NOMO-1 treated with dmso at 0.1 percent for 144 hours (cell line): Measurements from ENCODE around the gene PLAAT4.
"Not testable (repeated sequence)": the region's sequence is repeated elsewhere in the genome, so short reads cannot be mapped to it uniquely, and the experiment has no call there.

Experiments
- DNase-seq: peaks from one replicate; lab custom pipeline; 2025; ENCODE audit not compliant: unreplicated experiment; lab: John Stamatoyannopoulos, UW

Gene PLAAT4

DNA sequence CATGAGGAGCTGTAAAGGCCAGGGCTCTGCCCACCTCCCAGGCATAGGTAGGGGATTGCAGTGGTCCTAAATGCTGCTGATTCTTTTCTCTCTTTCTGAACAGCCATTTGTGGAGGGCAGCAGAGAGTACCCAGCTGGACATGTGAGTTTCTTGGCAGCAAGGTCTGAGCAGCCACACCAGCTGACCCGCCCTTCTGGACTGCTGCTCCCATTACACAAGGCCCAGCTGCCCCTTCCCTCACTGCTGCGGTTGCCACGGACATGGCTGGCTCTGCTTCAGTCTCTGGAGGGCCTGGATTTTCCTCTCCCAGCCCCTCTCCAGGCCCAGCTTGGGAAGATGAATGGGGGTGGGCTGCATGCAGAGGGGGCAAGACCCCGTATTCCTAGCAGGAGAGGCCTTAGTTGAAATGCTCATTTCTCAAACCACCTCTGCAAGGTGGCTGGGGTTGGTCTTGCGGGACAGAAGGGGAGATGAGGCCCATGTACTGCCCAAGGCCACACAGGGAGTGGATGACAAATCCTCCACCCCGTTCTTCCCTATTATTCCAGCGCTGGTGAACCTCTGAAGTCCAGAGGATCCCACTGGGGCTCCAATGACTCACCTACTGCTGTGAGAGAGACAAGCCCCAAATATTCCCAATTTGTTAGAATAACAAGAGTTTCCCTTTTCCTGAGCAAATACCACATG lies 26.1 kb upstream of the PLAAT4 start:
- no peak for DNase-seq

GRCh38 chr11:63511048-63511748 lies 25.4 kb upstream of the PLAAT4 start:
- no peak for DNase-seq

GRCh38 chr11:63512816-63513215 lies 23.8 kb upstream of the PLAAT4 start:
- DNase-seq, result no peak

DNA sequence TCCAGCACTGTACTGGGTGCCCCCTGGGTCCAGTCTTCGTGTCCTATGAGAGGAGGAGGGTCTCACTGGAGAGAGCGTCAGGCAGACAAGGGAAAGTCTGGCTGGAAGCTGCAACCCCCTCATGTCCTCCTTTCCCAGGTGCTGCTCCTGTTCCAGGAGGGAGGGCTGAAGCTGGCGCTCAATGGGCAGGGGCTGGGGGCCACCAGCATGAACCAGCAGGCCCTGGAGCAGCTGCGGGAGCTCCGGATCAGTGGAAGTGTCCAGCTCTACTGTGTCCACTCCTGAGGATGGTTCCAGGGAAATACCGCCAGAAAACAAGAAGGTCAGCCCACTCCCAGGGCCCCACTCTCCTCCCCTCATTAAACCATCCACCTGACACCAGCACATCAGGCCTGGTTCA lies 20.5 kb upstream of the PLAAT4 start:
- no peak for DNase-seq

DNA sequence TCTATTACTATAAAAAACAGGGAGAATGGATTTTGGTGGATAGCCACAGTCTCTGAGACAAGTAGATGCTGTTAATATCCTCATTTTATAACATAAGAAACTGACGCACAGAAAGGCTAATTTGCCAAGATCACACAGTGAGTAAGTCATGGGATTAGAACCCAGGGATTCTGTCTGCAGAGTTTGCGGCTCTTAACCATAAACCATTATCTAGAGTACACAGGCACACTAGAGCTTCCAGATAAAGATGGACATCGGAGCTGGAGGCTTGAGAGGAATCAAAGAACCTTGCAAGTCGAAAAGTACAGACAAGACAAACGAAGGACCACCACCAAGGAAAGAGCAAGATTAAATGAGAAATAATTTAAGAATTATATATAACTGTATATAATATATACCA lies 19.5 kb upstream of the PLAAT4 start:
- no peak for DNase-seq

DNA sequence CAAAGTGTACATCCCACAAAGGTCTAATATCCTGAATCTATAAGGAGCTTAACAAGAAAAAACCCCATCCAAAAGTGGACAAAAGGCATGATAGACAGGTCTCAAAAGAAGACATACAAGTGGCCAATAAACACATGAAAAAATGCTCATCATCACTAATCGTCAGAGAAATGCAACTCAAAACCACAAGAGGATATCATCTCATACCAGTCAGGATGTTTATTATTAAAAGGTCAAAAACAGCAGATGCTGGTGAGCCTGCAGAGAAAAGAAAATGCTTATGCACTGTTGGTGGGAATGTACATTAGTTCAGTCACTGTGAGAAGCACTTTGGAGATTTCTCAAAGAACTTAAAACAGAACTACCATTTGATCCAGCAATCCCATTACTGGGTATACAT lies 18.1 kb upstream of the PLAAT4 start:
- DNase-seq, result no peak

- DNase-seq, result no peak
Measured at GRCh38 chr11:63520606-63521170, 15.9 kb upstream of the PLAAT4 start.

DNA sequence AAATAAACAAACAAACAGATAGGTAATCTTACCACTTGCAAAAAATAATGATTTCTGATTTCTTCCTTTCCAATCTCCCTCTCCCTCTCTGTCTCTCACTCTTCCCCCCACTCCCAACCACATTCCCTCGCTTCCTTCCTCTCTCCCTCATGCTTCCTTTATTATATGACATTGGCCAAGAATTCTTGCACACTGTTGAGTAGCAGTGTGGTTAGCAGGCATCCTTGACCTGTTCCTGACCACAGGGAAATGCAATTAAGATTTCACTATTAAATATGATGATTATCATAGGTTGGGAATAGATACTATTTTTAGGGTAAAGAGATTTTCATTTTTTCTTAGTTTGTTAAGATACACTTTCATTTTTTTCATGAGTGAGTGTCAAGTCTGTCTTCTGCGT lies 14.7 kb upstream of the PLAAT4 start:
- no peak for DNase-seq

DNA sequence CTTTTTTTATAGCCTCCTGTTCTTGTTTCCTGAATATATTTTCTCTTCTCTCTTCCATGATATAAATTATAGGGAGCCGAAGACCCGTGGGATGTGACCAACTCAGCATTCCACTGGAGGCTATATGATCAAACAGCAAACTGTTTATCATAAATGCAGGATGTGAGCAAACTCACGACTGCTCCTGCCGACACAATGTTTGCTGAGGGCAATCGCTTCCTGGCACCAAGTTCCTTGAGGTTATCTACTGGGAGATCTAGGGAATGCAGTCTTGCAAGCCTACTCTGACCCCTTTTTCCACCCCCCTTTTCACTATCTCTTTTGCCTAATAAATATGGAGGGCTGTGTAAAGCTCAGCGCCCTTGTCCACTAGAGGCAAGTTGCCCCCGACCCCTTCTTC lies 13.5 kb upstream of the PLAAT4 start:
- DNase-seq, result no peak

- DNase-seq, result no peak
Measured at GRCh38 chr11:63527667-63528066, 8.9 kb upstream of the PLAAT4 start.

DNA sequence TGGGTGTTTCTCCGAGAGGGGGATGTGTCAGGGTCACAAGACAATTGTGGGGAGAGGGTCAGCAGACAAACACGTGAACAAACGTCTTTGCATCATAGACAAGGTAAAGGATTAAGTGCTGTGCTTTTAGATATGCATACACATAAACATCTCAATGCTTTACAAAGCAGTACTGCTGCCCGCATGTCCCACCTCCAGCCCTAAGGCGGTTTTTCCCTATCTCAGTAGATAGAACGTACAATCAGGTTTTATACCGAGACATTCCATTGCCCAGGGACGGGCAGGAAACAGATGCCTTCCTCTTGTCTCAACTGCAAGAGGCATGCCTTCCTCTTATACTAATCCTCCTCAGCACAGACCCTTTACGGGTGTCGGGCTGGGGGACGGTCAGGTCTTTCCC lies 8.5 kb upstream of the PLAAT4 start:
- DNase-seq, result not testable (repeated sequence)

- not testable (repeated sequence) for DNase-seq
Measured at GRCh38 chr11:63528729-63529278, 7.8 kb upstream of the PLAAT4 start.

- not testable (repeated sequence) for DNase-seq
Measured at GRCh38 chr11:63529373-63529772, 7.2 kb upstream of the PLAAT4 start.

DNA sequence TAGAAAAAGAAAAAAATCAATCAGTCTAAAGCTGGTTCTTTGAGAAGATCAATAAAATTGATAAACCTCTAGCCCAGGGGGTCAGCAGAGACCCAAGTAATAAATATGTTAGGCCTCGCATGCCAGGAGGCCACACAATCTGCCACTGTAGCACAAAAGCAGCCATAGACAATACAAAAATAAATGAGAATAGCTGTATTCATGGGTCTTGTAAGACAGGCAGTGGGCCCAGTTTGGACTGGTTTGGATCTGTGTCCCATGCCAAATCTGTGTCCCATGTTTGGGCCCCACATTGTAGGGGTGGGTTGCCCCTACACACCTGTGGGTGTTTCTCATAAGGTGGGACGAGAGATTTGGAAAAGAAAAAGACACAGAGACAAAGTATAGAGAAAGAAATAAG lies 6.6 kb upstream of the PLAAT4 start:
- no peak for DNase-seq

- not testable (repeated sequence) for DNase-seq
Measured at GRCh38 chr11:63531074-63531792, 5.4 kb upstream of the PLAAT4 start.

- no peak for DNase-seq
Measured at GRCh38 chr11:63532117-63532516, 4.5 kb upstream of the PLAAT4 start.

DNA sequence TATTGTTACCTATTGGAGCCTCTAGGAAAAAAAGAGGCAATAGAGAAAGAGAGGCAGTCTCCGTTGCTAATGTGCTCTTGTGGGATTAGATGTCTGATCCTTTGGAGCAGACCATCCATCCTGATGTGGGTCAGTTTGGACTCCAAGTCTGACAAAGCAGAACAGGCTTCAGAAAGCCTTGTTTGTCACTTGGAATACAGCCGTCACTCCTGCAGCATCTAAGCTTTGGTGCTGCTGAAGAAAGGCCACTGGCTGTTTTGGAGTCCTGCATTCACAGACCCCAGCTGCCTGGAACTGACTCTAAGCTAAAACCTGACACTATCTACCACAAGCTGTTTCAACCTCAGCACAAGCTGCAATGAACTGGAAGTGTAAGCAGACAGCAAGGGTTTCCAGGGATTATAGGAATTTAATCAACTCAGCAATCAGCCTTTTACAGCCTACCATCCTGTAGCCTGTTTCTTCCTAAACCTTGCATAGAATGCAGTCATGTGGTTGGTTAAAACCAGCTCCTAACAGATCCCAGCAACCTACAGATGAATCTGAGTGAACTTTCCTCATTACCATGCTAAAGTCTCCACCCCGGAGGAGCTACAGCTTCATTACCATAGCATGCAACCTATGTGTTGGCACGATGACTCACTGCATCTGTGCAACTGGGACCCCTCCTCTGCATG lies 3.7 kb upstream of the PLAAT4 start:
- DNase-seq, result no peak

- no peak for DNase-seq
Measured at GRCh38 chr11:63534076-63534475, 2.5 kb upstream of the PLAAT4 start.

- no peak for DNase-seq
Measured at GRCh38 chr11:63534895-63535461, 1.6 kb upstream of the PLAAT4 start.

- DNase-seq, result no peak
Measured at GRCh38 chr11:63535734-63536133, 874 bp upstream of the PLAAT4 start.
